GM13976 (cell line): ENCODE measurements around the gene LRRC34.

ENCODE experiments used
- DNase-seq: peaks from one replicate; pipeline ENCODE4 v3.0.0; 2012; ENCODE audit warnings: low spot score
- CTCF ChIP-seq: IDR thresholded peaks from 2 replicates; pipeline ENCODE4 v1.5.1; 2012; ENCODE audit warnings: borderline replicate concordance, mild to moderate bottlenecking; ENCODE audit not compliant: insufficient read depth; ENCODE audit errors: extremely low read depth, missing control alignments, control extremely low read depth
- in situ Hi-C: fragments of 300-500 bp; cut with MboI; formaldehyde crosslinking; loops from one replicate; pipeline ENCODE4 v1.12.0; 2022; ENCODE audit warnings: low sequenced_read_pairs, mixed read lengths, inconsistent platforms; ENCODE audit not compliant: unreplicated experiment

Gene LRRC34

DNA sequence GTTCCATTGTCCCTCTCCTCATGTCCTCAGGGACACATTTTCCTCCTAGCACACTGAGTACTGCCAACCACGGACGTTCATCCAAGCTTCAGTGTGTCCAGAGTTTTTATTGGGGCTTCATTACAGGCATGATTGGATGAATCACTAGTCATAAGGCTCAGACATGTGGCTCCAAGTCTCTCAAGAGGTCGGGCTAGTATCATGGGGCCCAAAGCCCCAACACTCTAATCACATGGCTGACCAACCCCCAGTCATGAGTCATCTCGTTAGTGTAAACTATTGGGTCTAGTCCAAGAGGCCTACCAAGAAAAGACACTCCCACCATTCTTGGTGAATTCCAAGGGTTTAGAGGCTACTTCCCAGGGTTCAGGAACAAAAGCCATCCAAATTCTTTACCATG is 52.2 kb downstream of the LRRC34 start:
- no peak for DNase-seq
- in situ Hi-C loops: no loop called here
- no peak for TF ChIP-seq CTCF

- in situ Hi-C loops: no loop called here
- DNase-seq: no peak
- no peak for TF ChIP-seq CTCF
These were observed 53.4 kb downstream of the LRRC34 start for GRCh38 chr3:169759256-169759655.

DNA sequence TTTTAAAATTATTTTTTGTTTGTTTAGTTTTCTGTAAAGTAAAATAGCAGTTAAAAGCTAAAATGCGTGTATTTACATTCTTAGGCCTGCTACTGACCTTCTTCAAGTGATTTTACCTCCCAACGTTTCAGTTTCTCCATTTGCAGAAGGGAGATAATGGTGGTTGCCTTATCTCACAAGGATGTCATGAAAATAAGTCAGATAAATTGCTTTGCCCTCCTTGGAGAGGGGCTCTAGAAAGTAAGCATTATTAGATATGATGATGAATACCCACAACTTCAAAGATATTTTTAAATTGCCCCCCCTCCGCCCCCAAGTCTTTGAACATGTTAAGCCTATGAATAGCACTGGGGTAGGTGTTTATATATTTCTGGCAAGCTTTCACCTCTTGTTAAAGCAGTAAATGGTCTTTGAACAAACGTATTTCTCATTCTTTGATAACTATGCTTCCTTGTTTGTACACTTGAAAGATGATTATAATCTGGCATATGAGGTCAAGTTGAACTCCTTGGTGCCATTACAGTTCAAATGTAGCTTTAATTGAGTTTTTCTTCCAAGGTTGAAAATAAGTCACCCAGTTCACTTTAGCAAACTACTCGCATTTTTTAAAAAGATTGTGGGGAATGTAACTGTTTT is 54.2 kb downstream of the LRRC34 start:
- in situ Hi-C loops: no loop called here
- no peak for TF ChIP-seq CTCF
- DNase-seq: no peak

DNA sequence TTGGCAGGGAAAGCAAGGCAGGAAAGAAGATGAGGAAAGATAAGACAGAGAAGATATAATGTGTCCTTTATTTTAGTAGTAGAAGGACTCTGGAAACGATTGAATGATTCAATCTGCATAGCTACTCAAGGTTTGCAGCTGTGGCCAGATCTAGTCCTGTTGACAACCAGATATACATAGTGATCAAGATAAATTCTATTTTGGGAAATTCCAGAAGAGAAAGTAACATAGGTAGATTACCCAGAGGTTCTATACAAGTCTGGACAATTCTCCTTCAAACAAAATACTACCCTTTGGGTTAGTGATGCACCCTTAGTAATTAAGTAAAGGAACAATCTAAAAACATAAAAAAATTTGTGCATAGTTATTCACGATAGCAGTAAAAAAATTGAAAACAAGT is 57.2 kb downstream of the LRRC34 start:
- in situ Hi-C loops: no loop called here
- no peak for TF ChIP-seq CTCF
- no peak for DNase-seq

DNA sequence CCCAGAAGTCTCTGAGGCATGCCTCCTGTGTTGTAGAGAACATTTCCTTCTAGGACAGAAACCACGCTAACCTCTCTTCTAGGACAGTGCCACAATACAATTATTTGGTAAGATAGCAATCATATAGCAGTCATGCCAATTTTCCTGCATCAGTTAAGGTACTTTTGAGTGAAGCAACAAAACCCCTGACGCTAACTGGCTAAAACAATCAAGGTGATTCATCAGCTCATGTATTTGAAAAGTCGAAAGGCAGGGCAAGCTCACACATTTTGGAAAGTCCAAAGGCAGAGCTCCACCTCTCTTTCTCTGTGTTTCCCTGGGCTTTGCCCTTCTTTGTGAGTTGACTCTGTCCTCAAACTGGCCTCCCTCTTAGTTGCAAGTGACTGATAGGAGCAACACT is 58.0 kb downstream of the LRRC34 start:
- TF ChIP-seq CTCF: no peak
- DNase-seq: no peak
- in situ Hi-C loops: no loop called here

- in situ Hi-C loops: no loop called here
- no peak for DNase-seq
- TF ChIP-seq CTCF: no peak
These were observed 60.8 kb downstream of the LRRC34 start for GRCh38 chr3:169751875-169752274.
